Activated CD4-positive, alpha-beta T cell treated with anti-CD3 and anti-CD28 coated beads for 4 hours (primary cell): ENCODE data around the gene CD44.
"Not testable (repeated sequence)": the region's sequence is repeated elsewhere in the genome, so short reads cannot be mapped to it uniquely, and the experiment has no call there.

Experiments used
- DNase-seq, 2 donors: peaks; one replicate each; pipeline ENCODE4 v3.0.0-alpha.2; 2020

Gene CD44

GRCh38 chr11:35216962-35217678 is 78.1 kb downstream of the CD44 start:
- peak in 1 of 2 donors; percentile 21 for DNase-seq

- DNase-seq = no peak
Measured at GRCh38 chr11:35218956-35219355, 80.0 kb downstream of the CD44 start.

- no peak for DNase-seq
Measured at GRCh38 chr11:35223371-35223796, 84.4 kb downstream of the CD44 start.

- DNase-seq = no peak
Measured at GRCh38 chr11:35223991-35224390, 85.0 kb downstream of the CD44 start.

- no peak for DNase-seq
Measured at GRCh38 chr11:35225946-35226520, 87.1 kb downstream of the CD44 start.

- not testable (repeated sequence) for DNase-seq
Measured at GRCh38 chr11:35226756-35227155, 87.8 kb downstream of the CD44 start.

- DNase-seq = no peak
Measured at GRCh38 chr11:35227576-35228327, 88.8 kb downstream of the CD44 start.

- no peak for DNase-seq
Measured at GRCh38 chr11:35228328-35228725, 89.4 kb downstream of the CD44 start.

GRCh38 chr11:35230388-35230787 is 91.4 kb downstream of the CD44 start:
- no peak for DNase-seq

GRCh38 chr11:35231076-35231860 is 92.3 kb downstream of the CD44 start:
- DNase-seq = no peak

- no peak for DNase-seq
Measured at GRCh38 chr11:35232891-35233330, 93.9 kb downstream of the CD44 start.

GRCh38 chr11:35233518-35233917 is 94.5 kb downstream of the CD44 start:
- no peak for DNase-seq

GRCh38 chr11:35234460-35235156 is 95.6 kb downstream of the CD44 start:
- no peak for DNase-seq

- no peak for DNase-seq
Measured at GRCh38 chr11:35235157-35235468, 96.1 kb downstream of the CD44 start.

GRCh38 chr11:35235498-35235897 is 96.5 kb downstream of the CD44 start:
- no peak for DNase-seq

GRCh38 chr11:35235936-35236666 is 97.1 kb downstream of the CD44 start:
- DNase-seq = peak; percentile 63 to 70

- no peak for DNase-seq
Measured at GRCh38 chr11:35236667-35237003, 97.7 kb downstream of the CD44 start.

GRCh38 chr11:35237351-35237750 is 98.4 kb downstream of the CD44 start:
- DNase-seq = no peak

- DNase-seq = peak; percentile 42 to 65
Measured at GRCh38 chr11:35237860-35238715, 99.1 kb downstream of the CD44 start.

- no peak for DNase-seq
Measured at GRCh38 chr11:35238882-35239281, 99.9 kb downstream of the CD44 start.

GRCh38 chr11:35239471-35240075 is 100.6 kb downstream of the CD44 start:
- no peak for DNase-seq
